HG02678 (cell line): ENCODE measurements around the gene BCO1.
"Not testable (repeated sequence)": the region's sequence is repeated elsewhere in the genome, so short reads cannot be mapped to it uniquely, and the experiment has no call there.

Experiments used
- ATAC-seq: cut with Tn5 transposase; IDR thresholded peaks from one replicate; pipeline ENCODE4 v1.9.1; 2021; ENCODE audit warnings: mild to moderate bottlenecking, moderate library complexity; ENCODE audit not compliant: unreplicated experiment

BCO1 gene

DNA sequence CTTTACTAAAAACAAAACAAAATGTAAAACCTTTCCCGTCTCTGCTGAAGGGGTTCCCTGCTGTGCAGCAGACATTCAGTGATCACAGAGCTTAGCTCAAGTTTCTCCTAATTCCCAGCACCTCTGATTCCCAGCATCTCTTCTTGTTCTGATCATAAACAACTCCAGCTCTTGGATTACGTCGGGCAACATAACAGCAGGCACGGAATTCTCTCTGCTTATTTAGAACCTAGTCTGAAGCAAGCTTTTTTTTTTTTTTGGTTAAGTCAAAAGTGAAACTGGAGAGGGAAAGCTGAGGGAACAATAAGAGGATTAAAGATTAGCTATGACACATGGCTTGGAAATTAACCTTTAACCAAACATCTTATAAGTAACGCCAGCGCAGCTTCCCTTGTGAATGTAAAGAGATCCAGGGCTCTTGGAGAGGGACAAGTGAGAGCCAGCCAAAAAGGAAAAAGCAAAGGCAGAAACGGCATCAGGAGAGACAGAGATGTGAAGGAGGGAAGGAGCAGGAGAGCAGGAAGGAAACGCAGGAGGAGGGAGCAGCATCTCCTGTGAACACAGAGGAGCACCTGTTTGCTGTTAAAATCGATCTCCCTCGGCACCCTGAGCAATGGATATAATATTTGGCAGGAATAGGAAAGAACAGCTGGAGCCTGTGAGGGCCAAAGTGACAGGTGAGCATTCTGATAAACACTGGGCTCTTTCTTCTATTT, at the start of gene BCO1:
Gene BCO1 (plus strand): TSS at position 394 of the 716 bp plus-strand sequence. CDS start 220 bp downstream, at position 614.
- no peak for ATAC-seq

DNA sequence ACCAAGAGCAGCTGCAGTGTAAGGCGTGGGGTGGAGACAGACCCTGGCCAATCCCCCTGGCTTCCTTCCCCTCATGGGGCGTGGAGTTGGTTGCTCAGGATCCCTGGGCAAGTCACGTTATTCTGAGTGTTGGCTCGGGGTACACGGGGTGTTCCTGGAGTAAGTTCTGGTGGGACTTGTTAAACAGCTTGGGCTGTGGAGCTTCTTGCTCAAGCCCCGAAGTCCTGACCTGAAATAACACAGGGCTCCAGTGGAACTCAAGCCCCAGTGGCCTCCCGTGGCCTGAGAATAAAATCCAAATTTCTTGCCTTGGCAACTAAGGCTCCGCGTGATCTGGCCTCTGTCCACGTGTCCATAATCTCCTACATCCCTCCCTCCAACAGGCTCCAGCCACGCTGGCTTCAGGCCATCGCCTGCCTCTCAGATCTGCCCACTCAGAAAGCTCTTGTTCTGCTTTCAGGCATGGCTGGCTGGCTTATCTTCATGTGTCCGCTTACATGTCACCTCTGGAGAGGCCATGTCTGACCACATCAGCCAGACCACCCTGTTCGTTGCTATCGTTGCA, 49.3 kb upstream of the BCO1 start:
- ATAC-seq: no peak

GRCh38 chr16:81190667-81191066, 47.8 kb upstream of the BCO1 start:
- ATAC-seq: no peak

DNA sequence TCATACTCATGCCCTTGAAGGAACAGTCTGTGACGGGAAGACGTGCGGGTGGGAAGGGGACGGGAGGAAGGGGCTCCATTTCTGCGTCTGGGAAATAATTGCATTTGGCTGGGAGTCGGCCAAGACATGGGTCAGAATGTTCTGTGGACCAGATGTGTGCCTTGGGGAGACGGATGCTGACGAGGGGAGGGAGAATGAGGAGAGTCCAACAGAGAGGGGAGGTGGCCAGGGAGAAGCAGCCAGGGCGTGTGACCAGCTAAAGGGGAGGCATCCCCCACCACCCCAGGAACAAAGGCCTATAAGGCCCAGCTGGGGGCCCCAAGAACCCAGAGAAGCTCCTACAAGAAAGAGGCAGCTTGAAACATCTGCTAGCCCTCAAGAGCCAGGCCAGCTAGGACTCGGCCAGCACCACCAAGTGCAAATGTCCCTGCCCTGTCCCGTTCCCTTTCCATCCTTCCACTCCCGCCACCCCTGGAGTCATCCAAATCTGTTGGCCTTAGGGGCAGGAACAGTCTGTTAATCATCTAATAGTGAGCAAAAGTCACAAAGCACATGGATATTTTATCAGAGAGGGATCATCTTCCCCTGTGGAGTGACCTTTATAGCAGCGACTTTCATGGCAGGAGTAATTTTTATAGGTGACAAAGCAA, 42.5 kb upstream of the BCO1 start:
- no peak for ATAC-seq

DNA sequence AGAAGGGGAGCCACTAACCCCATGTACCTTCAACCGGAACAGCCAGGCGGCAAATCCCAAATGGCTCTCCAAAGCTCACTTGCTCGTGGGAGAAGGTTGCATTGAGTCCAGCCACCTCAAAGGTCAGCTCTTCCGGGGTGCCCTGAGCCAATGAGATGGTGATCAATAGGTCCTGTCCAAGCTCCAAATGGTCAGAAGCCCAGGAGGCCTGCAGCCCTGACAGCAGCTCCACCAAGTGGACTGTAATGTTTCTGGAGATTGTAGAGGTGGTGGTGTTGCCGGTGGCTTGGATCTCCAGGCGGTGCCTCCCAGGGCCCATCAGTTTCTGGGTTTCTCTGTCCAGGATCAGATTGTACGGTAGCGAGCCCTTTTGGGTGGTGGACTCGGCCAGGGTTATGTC, 39.9 kb upstream of the BCO1 start:
- no peak for ATAC-seq

- no peak for ATAC-seq
These were observed 37.2 kb upstream of the BCO1 start for GRCh38 chr16:81201267-81201666.

DNA sequence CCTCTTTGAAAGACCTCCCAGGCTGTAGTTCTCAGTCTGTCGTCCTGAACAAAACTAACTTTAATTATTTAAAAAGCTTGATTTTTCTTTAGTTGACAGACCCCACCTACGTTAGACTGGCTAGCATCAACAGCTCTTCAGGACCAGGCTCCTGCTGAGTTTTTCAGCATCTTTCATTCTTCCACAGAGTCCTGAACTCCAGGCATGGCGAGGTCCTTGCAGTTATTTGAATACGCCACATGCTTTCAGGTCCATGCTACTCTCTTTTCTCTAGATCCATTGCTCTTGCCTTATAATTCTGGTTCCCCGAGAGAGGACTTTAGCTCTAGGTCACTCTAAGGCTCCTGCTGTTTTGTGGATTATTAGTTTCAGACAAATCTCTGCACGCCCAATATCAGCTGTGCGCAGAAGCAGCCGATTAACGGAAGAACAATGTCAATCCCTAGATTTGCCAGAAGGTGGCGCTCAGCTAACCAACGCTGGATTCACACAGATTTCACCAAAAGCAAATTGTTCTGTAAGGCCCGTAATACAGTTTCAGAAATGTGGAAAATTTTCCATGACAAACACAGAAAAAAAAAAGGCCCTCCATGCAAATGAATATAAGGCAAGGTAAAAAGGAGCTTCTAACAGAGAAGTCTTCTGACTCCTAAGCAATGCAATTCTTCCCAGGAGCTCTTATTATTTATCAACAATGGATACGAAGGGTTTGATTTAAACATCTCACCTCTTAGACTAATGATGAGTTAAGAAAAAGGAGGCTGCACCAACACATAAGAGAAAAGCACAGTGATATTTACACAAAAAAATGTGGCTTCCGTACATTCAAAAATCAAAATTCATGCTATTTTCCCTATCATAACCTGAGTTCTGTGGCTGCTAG, 33.5 kb upstream of the BCO1 start:
- ATAC-seq: no peak

- no peak for ATAC-seq
These were observed 31.4 kb upstream of the BCO1 start for GRCh38 chr16:81207076-81207475.

GRCh38 chr16:81210807-81211206, 27.7 kb upstream of the BCO1 start:
- ATAC-seq: no peak

DNA sequence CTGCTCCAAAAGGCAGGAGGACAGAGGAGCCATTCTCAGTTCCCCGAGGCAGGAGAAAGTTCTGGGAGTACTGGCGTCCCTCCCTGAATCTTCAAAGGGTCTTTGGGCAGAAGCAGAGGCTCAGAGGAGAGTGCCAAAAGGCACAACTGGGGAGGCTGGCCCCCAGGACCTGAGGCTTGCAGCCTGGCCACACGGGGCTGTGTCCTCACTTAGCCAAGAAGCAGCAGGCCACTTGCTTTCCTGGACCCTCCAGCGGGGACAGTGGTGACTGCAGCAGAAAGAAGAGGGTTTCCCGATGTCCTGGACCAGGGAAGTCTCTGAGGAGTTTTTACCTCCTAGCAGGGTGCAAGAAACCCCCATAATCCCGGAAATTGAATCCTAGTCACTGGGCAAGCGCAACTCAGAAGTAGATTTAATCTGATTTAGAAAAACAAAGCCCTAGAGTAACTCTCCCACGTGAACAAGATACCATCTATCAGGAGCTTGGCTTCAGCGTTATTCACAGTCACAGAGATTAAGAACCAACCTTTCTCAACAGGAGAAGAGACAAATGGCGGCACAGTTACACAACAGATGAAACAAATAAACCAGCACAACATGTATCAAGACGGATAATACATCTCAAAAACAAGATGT, 25.5 kb upstream of the BCO1 start:
- no peak for ATAC-seq

DNA sequence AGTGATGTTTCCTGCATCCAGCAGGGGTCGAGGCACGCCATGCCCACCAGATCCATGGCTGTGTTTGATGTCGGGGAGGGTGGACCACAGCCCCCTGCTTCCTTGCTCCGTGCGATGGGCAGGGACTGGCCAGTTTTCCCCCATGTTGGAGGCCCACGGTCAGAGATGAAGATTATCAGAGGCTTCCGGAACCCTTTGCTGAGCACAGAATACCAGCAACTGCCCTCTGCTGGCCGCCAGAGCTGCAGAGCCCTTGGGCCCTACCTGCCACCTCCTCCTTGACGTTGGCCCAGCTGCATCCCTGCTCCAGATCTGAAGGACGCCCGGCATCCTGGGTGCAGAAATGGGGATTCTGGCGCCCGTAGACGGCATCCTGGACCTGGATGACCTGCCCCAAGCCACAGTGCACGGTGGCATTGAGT, 23.7 kb upstream of the BCO1 start:
- ATAC-seq: no peak

DNA sequence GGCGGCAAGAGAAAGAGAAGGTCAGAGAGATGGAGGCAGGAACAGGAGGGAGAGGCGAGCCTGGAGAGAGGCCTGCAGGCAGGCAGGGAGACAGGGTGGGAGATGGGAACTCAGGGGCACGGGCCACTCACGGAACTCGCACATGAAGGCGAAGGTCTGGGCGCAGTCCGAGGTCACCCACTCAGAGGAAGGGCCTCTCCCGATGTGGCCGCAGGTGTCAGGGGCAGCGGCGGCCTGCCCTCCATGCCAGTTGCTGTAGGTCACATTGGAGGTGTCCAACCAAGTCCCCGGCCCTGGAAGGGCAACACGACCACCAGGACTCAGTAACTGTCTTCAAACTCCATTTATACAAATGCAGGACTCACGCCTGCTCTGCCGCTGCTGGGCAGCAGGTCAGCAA, 22.4 kb upstream of the BCO1 start:
- no peak for ATAC-seq

DNA sequence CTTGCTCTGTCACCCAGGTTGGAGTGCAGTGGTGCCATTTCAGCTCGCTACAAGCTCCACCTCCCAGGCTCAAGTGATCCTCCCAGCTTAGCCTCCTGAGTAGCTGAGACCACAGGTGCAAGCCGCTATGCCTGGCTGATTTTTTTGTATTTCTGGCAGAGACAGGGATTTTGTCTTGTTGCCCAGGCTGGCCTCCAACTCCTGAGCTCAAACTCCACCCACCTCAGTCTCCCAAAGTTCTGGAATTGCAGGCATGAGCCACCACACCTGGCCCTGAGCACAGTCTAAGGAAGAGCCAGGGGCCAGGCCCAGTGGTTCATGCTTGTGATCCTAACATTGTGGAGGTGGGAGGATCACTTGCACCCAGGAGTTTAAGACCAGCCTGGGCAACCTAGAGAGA, 21.8 kb upstream of the BCO1 start:
- ATAC-seq: no peak

- ATAC-seq: no peak
These were observed 19.3 kb upstream of the BCO1 start for GRCh38 chr16:81219151-81219550.

GRCh38 chr16:81220349-81220748, 18.1 kb upstream of the BCO1 start:
- ATAC-seq: no peak

- ATAC-seq: no peak
These were observed 16.8 kb upstream of the BCO1 start for GRCh38 chr16:81221731-81222130.

DNA sequence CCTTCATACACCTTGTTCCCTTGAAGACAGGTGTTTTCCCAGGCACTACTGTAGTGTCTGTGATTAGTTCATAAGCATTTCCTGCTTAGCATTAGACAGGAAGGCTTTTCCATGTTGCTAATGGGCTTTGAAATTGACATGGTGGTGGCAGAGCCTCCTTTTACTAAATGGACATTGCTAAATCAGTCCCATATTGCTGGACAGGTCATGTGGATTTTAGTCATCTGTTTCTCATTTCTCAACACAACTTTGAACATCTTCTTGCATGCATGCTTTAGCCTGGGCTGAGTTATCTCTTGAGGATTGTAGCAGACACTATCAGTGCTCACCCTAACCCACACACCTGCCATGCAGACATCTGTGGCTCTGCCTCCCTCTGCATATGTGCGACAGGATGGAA, 13.7 kb upstream of the BCO1 start:
- no peak for ATAC-seq

- not testable (repeated sequence) for ATAC-seq
These were observed 12.8 kb upstream of the BCO1 start for GRCh38 chr16:81225697-81226096.

GRCh38 chr16:81227785-81228184, 10.7 kb upstream of the BCO1 start:
- ATAC-seq: no peak

DNA sequence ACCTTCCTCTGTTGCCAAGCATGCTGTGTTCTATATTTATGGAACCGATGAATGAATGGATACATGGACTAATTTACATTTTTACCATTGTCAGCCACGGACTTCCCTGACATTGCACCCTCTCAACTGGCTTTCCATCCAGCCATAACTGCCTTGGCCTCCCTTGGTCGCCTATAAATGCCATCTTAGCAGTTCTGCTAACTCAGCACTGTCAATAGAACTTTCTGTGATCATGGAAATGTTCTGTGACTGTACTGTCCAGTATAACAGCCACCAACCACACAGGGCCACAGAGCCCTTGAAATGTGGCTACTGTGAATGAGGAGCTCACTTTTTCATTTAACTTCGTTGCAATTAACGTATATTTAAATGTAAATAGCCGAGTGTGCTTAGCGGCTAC, 8.7 kb upstream of the BCO1 start:
- no peak for ATAC-seq

DNA sequence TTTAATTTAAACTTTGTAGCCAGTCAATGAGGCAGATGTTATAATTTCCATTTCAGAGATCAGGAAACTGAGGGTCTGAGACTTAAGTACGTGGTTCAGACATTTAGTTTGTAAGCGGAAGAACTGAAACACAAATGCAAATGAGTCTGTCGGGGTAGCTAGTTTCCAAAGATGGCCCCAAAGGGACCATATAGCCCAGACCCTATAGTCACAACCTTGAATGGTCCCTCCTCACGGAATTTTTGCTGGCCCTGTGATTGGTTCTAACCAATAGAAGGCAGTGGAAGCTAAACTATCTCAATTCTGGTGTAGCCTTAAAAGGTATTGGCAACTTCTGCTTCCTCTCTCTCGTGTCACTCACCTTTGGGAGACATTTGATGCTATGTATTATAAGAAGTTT, 7.5 kb upstream of the BCO1 start:
- ATAC-seq: no peak
